H1 (cell line): ENCODE measurements around the gene TRPV2. TPM values are rescaled to one million over a fixed set of nuclear protein-coding genes. Genes with fewer than 3 reads are reported as not detected.

Experiments used
- CTCF ChIA-PET: fragments of 300-600 bp; sonication (Branson Sonifier 250); formaldehyde crosslinking; loops from one replicate; lab custom pipeline; 2021; ENCODE audit not compliant: partially characterized antibody; lab: Charles Lee
- POLR2A ChIA-PET: fragments of 300-600 bp; sonication (Branson Sonifier 250); formaldehyde crosslinking; loops from one replicate; lab custom pipeline; 2021; ENCODE audit warnings: inconsistent platforms; ENCODE audit not compliant: partially characterized antibody; lab: Charles Lee
- DNase-seq, 2 experiments: peaks; one replicate each; pipeline versions ENCODE4 v3.0.0 to v3.0.0-alpha.2; 2010 to 2022; ENCODE audit warnings: low spot score in 2 of 2, low read depth in 1 of 2, mixed read lengths in 1 of 2
- FAIRE-seq: peaks from 2 replicates; lab custom pipeline; 2011; peaks lifted over from hg19 to GRCh38; lab: Jason Lieb, UNC
- H2AFZ ChIP-seq: 2 replicates; pipeline ENCODE4 v1.8.1; 2012; ENCODE audit warnings: low read length, inconsistent platforms
- H2AK5ac ChIP-seq: 2 replicates; pipeline ENCODE4 v1.6.1; 2013; ENCODE audit warnings: low read depth, low read length
- H2BK120ac ChIP-seq: replicated peaks from 2 replicates; pipeline ENCODE3; 2013; ENCODE audit warnings: low read depth, low read length, inconsistent platforms
- H2BK12ac ChIP-seq: 2 replicates; pipeline ENCODE4 v1.6.1; 2013; ENCODE audit warnings: low read depth, low read length
- H2BK15ac ChIP-seq: 2 replicates; pipeline ENCODE4 v1.6.1; 2013; ENCODE audit warnings: low read length
- H2BK20ac ChIP-seq: 2 replicates; pipeline ENCODE4 v1.6.1; 2013; ENCODE audit warnings: low read length
- H2BK5ac ChIP-seq: 2 replicates; pipeline ENCODE4 v1.6.1; 2013; ENCODE audit warnings: low read depth, low read length
- H3K14ac ChIP-seq: 2 replicates; pipeline ENCODE4 v1.6.1; 2013; ENCODE audit warnings: inconsistent platforms; ENCODE audit not compliant: insufficient read length
- H3K18ac ChIP-seq: 2 replicates; pipeline ENCODE4 v1.6.1; 2013; ENCODE audit warnings: low read length; ENCODE audit errors: extremely low read depth
- H3K23ac ChIP-seq: 2 replicates; pipeline ENCODE4 v1.6.1; 2013; ENCODE audit warnings: inconsistent platforms; ENCODE audit not compliant: insufficient read length
- H3K23me2 ChIP-seq: 2 replicates; pipeline ENCODE4 v1.6.1; 2013; ENCODE audit warnings: low read depth, low read length
- H3K27ac ChIP-seq: 2 replicates; pipeline ENCODE4 v1.6.1; 2011; ENCODE audit warnings: low read depth, low read length, inconsistent platforms
- H3K27me3 ChIP-seq, 4 experiments: replicated peaks in 1 of 4; 1 replicate in 1 of 4; 2 replicates in 3 of 4; pipeline versions ENCODE4 v1.6.1 to v1.8.1; 2011 to 2013; ENCODE audit warnings: low read length in 3 of 4, mild to moderate bottlenecking in 3 of 4, inconsistent platforms in 2 of 4, mixed read lengths in 2 of 4, moderate library complexity in 1 of 4; ENCODE audit not compliant: control insufficient read depth in 3 of 4, insufficient read depth in 3 of 4; ENCODE audit errors: extremely low read depth in 1 of 4
- H3K36me3 ChIP-seq, 4 experiments: 2 replicates each; pipeline versions ENCODE4 v1.6.1 to v1.8.1; 2011 to 2013; ENCODE audit warnings: mild to moderate bottlenecking in 4 of 4, low read length in 3 of 4, moderate library complexity in 2 of 4, control low read depth in 1 of 4, inconsistent platforms in 1 of 4; ENCODE audit not compliant: insufficient read depth in 4 of 4, control insufficient read depth in 2 of 4
- H3K4ac ChIP-seq: replicated peaks from 2 replicates; pipeline ENCODE3; 2013; ENCODE audit warnings: low read length, low read depth, mixed read lengths, inconsistent platforms; ENCODE audit not compliant: insufficient read length
- H3K4me1 ChIP-seq, 4 experiments: replicated peaks in 1 of 4; 1 replicate in 1 of 4; 2 replicates in 3 of 4; pipeline versions ENCODE4 v1.6.1 to v1.8.1; 2011 to 2013; ENCODE audit warnings: low read length in 3 of 4, inconsistent platforms in 2 of 4, mixed read lengths in 1 of 4; ENCODE audit not compliant: insufficient read depth in 4 of 4, control insufficient read depth in 3 of 4
- H3K4me2 ChIP-seq, 2 experiments: 2 replicates each; pipeline versions ENCODE4 v1.6.1 to v1.8.1; 2011 to 2013; ENCODE audit warnings: low read depth in 2 of 2, low read length in 2 of 2, control low read depth in 1 of 2, inconsistent platforms in 1 of 2, mild to moderate bottlenecking in 1 of 2; ENCODE audit not compliant: insufficient read depth in 1 of 2
- H3K4me3 ChIP-seq, 4 experiments: fragments of 200-600, 300-600 bp in 1 of 4; sonication (generic), shearing (Covaris generic), sonication (Bioruptor Twin) in 1 of 4; 2 replicates each; pipeline versions ENCODE4 v1.5.1 to v1.8.1; 2011 to 2016; ENCODE audit warnings: low read length in 4 of 4, low read depth in 3 of 4, control low read depth in 2 of 4, inconsistent platforms in 2 of 4, mild to moderate bottlenecking in 2 of 4, mixed read lengths in 1 of 4, moderate library complexity in 1 of 4; ENCODE audit not compliant: insufficient read depth in 2 of 4; ENCODE audit errors: extremely low read depth in 1 of 4
- H3K56ac ChIP-seq: replicated peaks from 2 replicates; pipeline ENCODE3; 2013; ENCODE audit warnings: low read depth, mild to moderate bottlenecking, mixed read lengths, low read length, inconsistent platforms; ENCODE audit not compliant: insufficient read length
- H3K79me1 ChIP-seq: 2 replicates; pipeline ENCODE4 v1.6.1; 2013; ENCODE audit warnings: low read depth, low read length, control low read depth
- H3K79me2 ChIP-seq, 2 experiments: 2 replicates each; pipeline versions ENCODE4 v1.6.1 to v1.8.1; 2012 to 2013; ENCODE audit warnings: low read length in 2 of 2, mild to moderate bottlenecking in 2 of 2, inconsistent platforms in 1 of 2; ENCODE audit not compliant: insufficient read depth in 2 of 2, control insufficient read depth in 1 of 2
- H3K9ac ChIP-seq, 4 experiments: replicated peaks in 1 of 4; 1 replicate in 1 of 4; 2 replicates in 3 of 4; pipeline versions ENCODE4 v1.6.1 to v1.8.1; 2011 to 2013; ENCODE audit warnings: low read depth in 3 of 4, low read length in 3 of 4, control low read depth in 2 of 4, mild to moderate bottlenecking in 2 of 4, moderate library complexity in 2 of 4, inconsistent platforms in 1 of 4; ENCODE audit errors: extremely low read depth in 1 of 4
- H3K9me3 ChIP-seq, 2 experiments: 2 replicates each; pipeline versions ENCODE4 v1.6.1 to v1.8.1; 2012 to 2013; ENCODE audit warnings: mild to moderate bottlenecking in 2 of 2, moderate library complexity in 2 of 2, control low read depth in 1 of 2, inconsistent platforms in 1 of 2, low read depth in 1 of 2, low read length in 1 of 2, mixed read lengths in 1 of 2; ENCODE audit not compliant: insufficient read depth in 2 of 2
- H4K20me1 ChIP-seq, 2 experiments: replicated peaks in 1 of 2; 2 replicates each; pipeline versions ENCODE3 to v1.8.1; 2011 to 2013; ENCODE audit warnings: inconsistent platforms in 2 of 2, low read length in 2 of 2, mild to moderate bottlenecking in 1 of 2; ENCODE audit not compliant: insufficient read depth in 2 of 2, control insufficient read depth in 1 of 2
- H4K5ac ChIP-seq: 2 replicates; pipeline ENCODE4 v1.6.1; 2013; ENCODE audit warnings: low read length, low read depth, mixed read lengths, inconsistent platforms; ENCODE audit not compliant: insufficient read length
- H4K8ac ChIP-seq: 2 replicates; pipeline ENCODE4 v1.8.0; 2013; ENCODE audit warnings: mild to moderate bottlenecking, moderate library complexity, low read length, inconsistent platforms; ENCODE audit not compliant: insufficient read depth; ENCODE audit errors: extremely low read depth
- H4K91ac ChIP-seq: replicated peaks from 2 replicates; pipeline ENCODE3; 2013; ENCODE audit warnings: low read length, mixed read lengths, inconsistent platforms; ENCODE audit not compliant: insufficient read length
- ATF3 ChIP-seq: IDR thresholded peaks from 2 replicates; pipeline ENCODE4 v1.6.1; 2011; ENCODE audit warnings: low read depth, mild to moderate bottlenecking, low read length; ENCODE audit not compliant: insufficient read depth
- CBX5 ChIP-seq: fragments of 300-800, 300-1000 bp; sonication (generic); IDR thresholded peaks from 2 replicates; pipeline ENCODE4 v1.7.1; 2016; ENCODE audit warnings: antibody characterized with exemption, low read length, low read depth
- CBX8 ChIP-seq: fragments of 300-800, 300-1000 bp; sonication (generic); IDR thresholded peaks from 2 replicates; pipeline ENCODE4 v1.7.1; 2016; ENCODE audit warnings: low read depth, low read length, borderline replicate concordance
- E2F6 ChIP-seq: IDR thresholded peaks from 2 replicates; pipeline ENCODE4 v1.6.1; 2012; ENCODE audit warnings: inconsistent platforms
- EP300 ChIP-seq, 2 experiments: IDR thresholded peaks; 1 replicate in 1 of 2; 2 replicates in 1 of 2; pipeline ENCODE4 v1.6.1; 2011 to 2012; ENCODE audit warnings: low read depth in 2 of 2, low read length in 2 of 2, mild to moderate bottlenecking in 2 of 2, borderline replicate concordance in 1 of 2, inconsistent platforms in 1 of 2, moderate library complexity in 1 of 2
- EZH2 ChIP-seq: fragments of 200-600 bp; sonication (generic); IDR thresholded peaks from 2 replicates; pipeline ENCODE4 v1.7.1; 2012; ENCODE audit warnings: low read depth, mild to moderate bottlenecking, moderate library complexity, low read length, inconsistent platforms; ENCODE audit not compliant: severe bottlenecking
- GTF2F1 ChIP-seq: IDR thresholded peaks from 2 replicates; pipeline ENCODE4 v1.6.1; 2012; ENCODE audit warnings: low read depth, low read length, improper control_type of control experiment, borderline replicate concordance
- PHF8 ChIP-seq: fragments of 200-600 bp; sonication (generic); conservative IDR thresholded peaks from 2 replicates; pipeline ENCODE4 v1.7.1; 2012; ENCODE audit warnings: low read depth, mild to moderate bottlenecking, inconsistent platforms, low read length, moderate library complexity
- POLR2A ChIP-seq, 2 experiments: IDR thresholded peaks; 1 replicate in 1 of 2; 2 replicates in 1 of 2; pipeline ENCODE4 v1.6.1; 2011; ENCODE audit warnings: low read depth in 2 of 2, low read length in 2 of 2, mild to moderate bottlenecking in 2 of 2; ENCODE audit errors: control extremely low read depth in 1 of 2
- POLR2AphosphoS5 ChIP-seq: IDR thresholded peaks from 2 replicates; pipeline ENCODE4 v1.6.1; 2011; ENCODE audit warnings: low read depth, low read length
- SIRT6 ChIP-seq: IDR thresholded peaks from one replicate; pipeline ENCODE4 v1.7.1; 2012; ENCODE audit warnings: low read length, inconsistent platforms
- SUZ12 ChIP-seq: fragments of 200-600 bp; sonication (generic); IDR thresholded peaks from 2 replicates; pipeline ENCODE4 v1.6.1; 2012; ENCODE audit warnings: mild to moderate bottlenecking, inconsistent platforms, low read length, moderate library complexity, mixed read lengths
- WGBS, 2 experiments: shearing (Covaris generic) in 1 of 2; methylation state at CpG; one replicate each; pipeline versions ENCODE4 v1.1.6 to v1.1.7; 2013 to 2015; ENCODE audit warnings: low lambda C conversion rate in 2 of 2, mixed read lengths in 2 of 2, inconsistent platforms in 1 of 2, low coverage in 1 of 2, missing lambda C conversion rate in 1 of 2; ENCODE audit not compliant: insufficient replicate concordance in 2 of 2, insufficient coverage in 1 of 2, insufficient read length in 1 of 2; ENCODE audit errors: extremely low coverage in 1 of 2, missing lambda C conversion rate in 1 of 2; 5-methylcytosine and 5-hydroxymethylcytosine counted together
- polyA plus RNA-seq, 7 experiments: library from polyadenylated mRNA; depleted of rRNA in 3 of 7; stranded (reverse) in 5 of 7; unstranded in 2 of 7; fragments of >200 nt in 5 of 7; fragments of 200-250 nt in 2 of 7; gene quantifications; 1 replicate in 5 of 7; 2 replicates in 1 of 7; 4 replicates in 1 of 7; pipeline versions ENCODE4 v1.2.1 to v1.2.3, GENCODE V29; 2011 to 2013; ENCODE audit warnings: missing spikeins in 2 of 7, mixed read lengths in 2 of 7
- total RNA-seq: library from RNA; stranded (reverse); fragmentation: NEBNext Ultra II Directional; extraction: Animal tissue kit (Norgen Biotek cat#: 25700); gene quantifications from 2 replicates; pipeline ENCODE4 v1.2.1, GENCODE V29; 2021

TRPV2 gene
- total and polyA plus RNA-seq, 2 of the 8 experiments (the other 6 are each of a cell fraction or from before 2014, with no cell fraction given): 1.7 to 2.1 TPM

GRCh38 chr17:16482253-16482652, 66.9 kb downstream of the TRPV2 start:
- Histone ChIP-seq H3K18ac (0 out of 2 replicates have a peak overlapping the region, but pooled peaks have one; percentile 19), H3K36me3 (no peaks in the 10 kb centered on the region), H3K79me2 (peaks cover 0 to 9% of the 10 kb centered on the region in 2 experiments; a peak in 1 of 4 replicates), H3K27ac (no peak overlapping the region), H3K27me3 (no peaks in the 10 kb centered on the region), H2AFZ (no peak overlapping the region), H3K23me2 (peaks cover 2% of the 10 kb centered on the region; the same call in 1 of the 2 replicates), H4K20me1 (peaks cover 0 to 2% of the 10 kb centered on the region in 2 experiments), H3K9ac (no peak overlapping the region), H3K4me3 (no peak overlapping the region), H3K79me1 (peaks cover 5% of the 10 kb centered on the region), H3K56ac (no peak overlapping the region), H4K5ac (no peak overlapping the region), H2BK12ac (peak overlapping the region; percentile 39; the same call in 1 of the 2 replicates), H2BK20ac (no peak overlapping the region), H2AK5ac (peak overlapping the region; percentile 89; the same call in 1 of the 2 replicates), H4K91ac (no peak overlapping the region), H3K23ac (no peak overlapping the region), H3K4ac (peak overlapping the region; percentile 49), H3K4me1 (peaks cover 17 to 58% (median 38%) of the 10 kb centered on the region in 4 experiments), H3K14ac (no peak overlapping the region), H2BK5ac (no peak overlapping the region), H3K4me2 (no peak overlapping the region), H3K9me3 (no peaks in the 10 kb centered on the region), H4K8ac (no peak overlapping the region), H2BK120ac (no peak overlapping the region), H2BK15ac (no peak overlapping the region)
- 87% methylated on average over 7 of the region's 8 CpGs; no CpG with 5 or more reads in 1 of the 2 experiments for WGBS, 2 experiments
- DNase-seq: no peak
- TF ChIP-seq POLR2A (IDR thresholded peaks at IDR 0.05; ENCODE audit: control extremely low read depth in 1 of 2, low read depth in 2 of 2, low read length in 2 of 2) (no peak), EP300 (IDR thresholded peaks at IDR 0.05; ENCODE audit: borderline replicate concordance in 1 of 2, low read depth in 2 of 2, low read length in 2 of 2) (no peak), GTF2F1 (no peak), E2F6 (no peak), CBX8 (no peak), SIRT6 (no peak), CBX5 (no peak), ATF3 (no peak), POLR2AphosphoS5 (no peak), PHF8 (no peak), EZH2 (no peak), SUZ12 (no peak)
- ChIA-PET CTCF (interaction anchor here (1.2 to 2.0 kb wide), 3 partner anchors 29 to 43 kb away, joined by 3 to 7 read pairs (median 4); no protein-coding TSS in a partner anchor), POLR2A (interaction anchor here (1.2 to 3.8 kb wide), 4 partner anchors 29 to 48 kb away, joined by 3 to 14 read pairs (median 4); no protein-coding TSS in a partner anchor)
- no peak for FAIRE-seq
